ENCODE results near the gene HTR3D.
"Not testable (repeated sequence)": the region's sequence is repeated elsewhere in the genome, so short reads cannot be mapped to it uniquely, and the experiment has no call there.

HTR3D gene, protein sequence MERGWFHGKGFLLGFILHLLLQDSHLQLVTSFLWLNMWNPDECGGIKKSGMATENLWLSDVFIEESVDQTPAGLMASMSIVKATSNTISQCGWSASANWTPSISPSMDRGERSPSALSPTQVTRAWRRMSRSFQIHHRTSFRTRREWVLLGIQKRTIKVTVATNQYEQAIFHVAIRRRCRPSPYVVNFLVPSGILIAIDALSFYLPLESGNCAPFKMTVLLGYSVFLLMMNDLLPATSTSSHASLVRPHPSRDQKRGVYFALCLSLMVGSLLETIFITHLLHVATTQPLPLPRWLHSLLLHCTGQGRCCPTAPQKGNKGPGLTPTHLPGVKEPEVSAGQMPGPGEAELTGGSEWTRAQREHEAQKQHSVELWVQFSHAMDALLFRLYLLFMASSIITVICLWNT

DNA sequence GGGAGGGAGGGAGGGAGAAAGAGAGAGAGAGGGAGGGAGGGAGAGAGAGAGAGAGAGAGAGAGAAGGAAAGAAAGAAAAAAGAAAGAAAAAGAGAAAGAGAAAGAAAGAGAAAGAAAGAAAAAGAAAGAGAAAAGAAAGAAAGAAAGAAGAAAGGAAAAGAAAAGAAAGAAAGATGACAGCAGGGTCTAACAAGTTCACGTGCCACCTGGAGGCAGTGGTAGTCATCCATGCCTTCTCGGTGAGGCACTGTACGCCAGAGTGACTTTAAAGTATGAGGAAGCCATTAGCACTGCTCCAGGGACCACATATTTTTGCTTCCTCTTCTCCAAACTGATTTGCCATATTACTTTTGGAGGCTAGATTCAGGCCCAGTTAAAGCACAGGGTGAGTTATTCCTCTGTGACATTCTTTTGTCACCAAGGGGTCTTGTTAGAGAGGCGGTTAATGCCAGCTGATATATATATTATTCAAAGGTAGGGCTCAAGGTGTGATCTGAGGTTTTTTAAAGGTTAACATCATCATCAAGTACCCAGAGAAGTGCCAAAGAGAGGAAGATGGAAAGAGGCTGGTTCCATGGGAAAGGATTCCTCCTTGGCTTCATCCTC, at the start of gene HTR3D:
Gene HTR3D (plus strand): TSS at position 556 of the 606 bp plus-strand sequence. CDS start 0 bp downstream, at position 556.
- DNase-seq: no peak

DNA sequence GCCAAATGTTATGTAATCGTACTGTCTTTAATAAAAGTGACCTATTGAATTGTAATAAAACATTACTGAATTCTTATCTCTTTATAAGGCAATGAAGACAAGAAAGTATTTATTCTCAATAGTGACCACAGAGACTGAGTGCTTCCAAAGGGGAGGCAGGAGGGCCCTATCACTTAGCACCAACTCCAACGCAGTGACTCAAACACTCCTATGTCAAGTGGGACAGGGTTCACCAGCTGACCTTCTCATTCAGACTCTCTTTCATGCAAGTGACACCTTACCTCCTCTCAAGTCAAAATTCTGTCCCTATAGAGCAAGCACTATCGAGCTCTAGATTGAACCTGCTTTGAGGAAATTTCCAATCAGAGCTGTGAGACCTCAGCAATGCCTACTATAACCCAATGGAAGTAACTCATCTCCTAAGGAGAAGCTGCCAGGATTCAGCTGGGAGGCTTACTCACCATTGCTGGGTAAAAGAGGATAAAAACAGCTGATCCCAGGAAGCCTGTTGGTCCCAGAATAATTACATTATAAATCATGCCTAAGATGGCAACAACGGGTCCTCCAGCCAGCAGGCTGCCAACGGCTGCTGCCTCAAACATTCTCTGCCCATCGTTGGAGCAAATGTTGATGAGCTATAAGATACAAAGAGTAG, 49.4 kb upstream of the HTR3D start:
- no peak for DNase-seq

DNA sequence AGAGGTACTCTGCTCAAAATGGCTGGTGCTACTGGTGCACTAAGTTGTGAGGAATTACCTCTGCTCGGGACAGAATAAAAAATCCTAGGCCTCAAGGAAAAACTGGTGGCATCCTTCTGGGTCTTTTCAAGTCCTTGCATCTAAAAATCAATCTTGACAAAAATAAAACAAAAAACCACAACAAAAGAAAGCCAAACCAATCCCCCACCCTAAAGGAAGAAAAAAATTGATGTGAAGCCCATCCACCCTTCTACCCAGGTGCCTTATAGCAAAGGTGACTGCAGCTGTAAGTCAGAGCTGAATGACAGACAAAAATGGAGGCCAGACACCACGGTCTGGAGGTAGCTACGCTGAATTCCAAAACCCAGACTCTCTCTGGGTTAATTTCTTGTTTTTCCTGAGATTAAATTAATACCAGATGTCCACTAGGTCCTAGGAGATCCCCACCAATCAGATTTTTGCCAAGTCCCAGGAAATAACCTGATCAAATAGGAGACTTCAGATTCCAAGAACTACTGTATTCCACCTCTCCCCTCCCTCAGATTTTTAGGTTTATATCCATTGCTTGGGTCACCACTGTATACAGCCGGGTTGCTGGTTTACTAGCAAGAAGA, 47.3 kb upstream of the HTR3D start:
- DNase-seq: no peak

DNA sequence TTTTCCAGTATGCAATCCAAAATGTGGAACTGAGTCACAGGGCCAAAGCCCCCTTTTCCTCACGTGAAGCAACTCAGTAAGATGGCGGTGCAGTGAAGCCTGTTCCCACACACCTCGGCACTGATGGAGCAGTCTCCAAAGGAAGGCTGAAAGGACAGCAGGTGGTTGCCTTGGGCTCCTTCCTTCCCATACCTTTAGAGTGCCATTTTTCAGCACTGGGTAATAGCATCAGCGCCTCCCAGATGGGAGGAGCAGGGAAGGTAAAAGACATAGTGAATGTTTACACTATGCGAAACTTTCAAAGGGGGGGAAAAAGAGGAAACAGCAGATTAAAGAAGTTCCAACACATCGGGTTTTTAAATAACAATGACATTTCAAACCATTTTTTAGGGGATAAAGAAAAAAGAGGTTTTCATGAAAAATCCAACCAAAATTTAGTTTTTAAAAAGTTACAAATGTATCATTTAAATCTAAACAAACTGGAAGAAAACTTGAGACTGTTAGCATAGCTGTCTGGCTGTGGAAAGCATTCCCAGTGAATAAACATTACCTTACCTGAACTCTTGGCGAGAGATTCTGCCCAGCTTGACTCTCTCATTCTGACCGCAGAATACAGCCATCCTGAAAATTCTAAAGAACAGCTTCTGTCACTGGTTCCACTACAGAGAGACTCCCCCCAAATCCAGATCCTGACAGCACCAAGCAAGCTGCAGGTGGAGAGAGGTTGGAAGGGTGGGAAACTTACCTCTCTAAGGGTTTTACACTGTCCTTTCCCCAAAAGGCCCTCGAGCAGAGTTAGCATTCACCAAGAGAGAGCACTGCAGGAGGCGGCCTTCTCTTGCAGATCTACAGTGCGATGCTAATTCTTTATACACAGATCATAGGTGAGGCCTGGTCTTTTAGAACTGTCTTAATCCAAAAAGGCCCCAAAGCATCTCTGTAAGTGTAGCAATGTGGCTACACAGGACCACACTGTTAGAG, 46.5 kb upstream of the HTR3D start:
- DNase-seq: no peak

DNA sequence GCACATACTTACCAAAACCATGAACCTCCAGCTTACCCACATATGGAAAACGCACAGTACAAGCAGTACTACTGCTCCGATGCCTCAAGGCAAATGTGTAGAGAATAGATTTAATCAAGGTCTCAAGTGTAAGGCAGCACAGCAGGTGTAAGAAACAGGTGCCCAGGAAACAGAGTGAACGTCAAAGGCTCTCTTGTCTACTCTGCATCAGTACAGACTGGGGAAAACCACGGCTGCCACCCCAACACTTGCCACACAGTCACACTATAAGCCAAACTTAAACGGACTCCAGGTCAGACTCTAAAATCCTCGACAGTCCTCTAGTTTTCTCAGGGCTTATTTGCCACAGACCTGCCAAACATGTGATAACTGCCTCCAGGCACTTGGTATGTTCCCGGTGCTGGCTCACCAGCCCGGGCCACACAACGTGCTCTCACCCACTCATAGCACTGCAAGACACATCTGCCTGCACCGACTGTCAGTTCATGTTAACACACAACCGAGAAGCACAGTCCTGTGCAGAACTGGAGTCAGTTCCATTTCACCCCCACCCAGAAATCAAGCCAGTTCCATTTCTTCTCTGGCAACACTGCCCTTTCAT, 44.4 kb upstream of the HTR3D start:
- peak; percentile 19 for DNase-seq

DNA sequence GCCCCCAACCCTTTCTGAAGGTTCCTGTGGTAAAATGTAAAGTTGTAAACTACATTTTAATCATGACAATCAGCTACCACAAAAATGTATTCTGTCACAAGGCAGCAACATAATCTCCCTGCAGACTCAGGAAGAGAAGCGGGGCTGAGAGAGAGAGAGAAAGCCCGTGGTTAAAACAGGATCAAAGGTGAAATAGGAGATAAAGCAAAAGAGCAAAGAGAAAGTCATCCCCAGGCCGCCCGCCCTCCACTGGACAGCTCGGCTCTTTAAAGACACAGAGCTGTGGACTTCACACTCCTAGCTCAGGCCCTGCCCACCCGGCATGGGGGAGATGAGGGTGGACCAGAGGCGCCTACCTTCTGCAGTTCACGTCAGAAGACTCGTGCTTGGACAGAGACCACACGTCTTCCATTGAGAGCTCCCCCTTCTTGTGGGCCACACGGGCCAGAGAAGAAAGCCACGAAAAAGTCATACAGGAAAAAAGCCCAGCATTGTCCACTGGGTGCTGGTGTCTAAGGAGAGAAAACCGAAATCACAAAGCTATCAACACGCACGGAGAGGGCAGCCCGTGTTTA, 43.2 kb upstream of the HTR3D start:
- DNase-seq: no peak

DNA sequence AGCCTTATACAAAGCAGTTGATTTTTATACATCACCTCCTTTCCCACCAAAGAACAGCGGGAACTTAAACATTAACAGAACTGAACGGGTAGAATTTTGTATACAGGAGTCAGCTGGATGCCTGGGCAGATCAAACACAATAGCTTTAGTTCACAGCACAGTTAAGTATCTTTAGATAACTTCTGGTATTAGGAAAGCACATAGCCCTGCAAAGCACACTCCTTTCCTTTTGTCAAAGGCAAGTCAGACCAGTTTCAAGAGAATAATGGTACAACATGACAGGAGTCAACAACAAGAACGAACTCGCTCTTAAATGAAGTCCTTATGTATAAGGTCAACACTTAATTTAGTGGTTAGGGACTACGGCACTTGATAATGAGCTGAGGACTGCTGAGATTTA, 40.1 kb upstream of the HTR3D start:
- no peak for DNase-seq

DNA sequence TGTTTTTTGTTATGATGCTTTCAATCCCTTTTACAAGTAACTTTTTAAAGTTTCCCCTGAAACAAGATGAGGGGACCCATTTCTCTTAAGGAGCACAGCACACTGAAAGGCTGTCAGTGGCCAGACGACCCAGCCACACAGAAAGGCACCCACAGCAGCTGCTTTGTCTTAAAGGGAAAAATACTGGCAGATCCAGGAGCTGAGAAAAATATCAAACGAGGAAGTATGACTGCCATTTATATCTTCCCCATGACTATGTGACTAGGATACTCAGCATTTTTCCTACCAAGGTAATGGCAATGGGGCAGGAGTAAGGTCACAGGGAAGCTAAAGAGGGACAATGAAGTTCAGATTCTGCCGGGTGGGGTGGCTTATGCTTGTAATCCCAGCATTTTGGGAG, 29.8 kb upstream of the HTR3D start:
- DNase-seq: no peak

DNA sequence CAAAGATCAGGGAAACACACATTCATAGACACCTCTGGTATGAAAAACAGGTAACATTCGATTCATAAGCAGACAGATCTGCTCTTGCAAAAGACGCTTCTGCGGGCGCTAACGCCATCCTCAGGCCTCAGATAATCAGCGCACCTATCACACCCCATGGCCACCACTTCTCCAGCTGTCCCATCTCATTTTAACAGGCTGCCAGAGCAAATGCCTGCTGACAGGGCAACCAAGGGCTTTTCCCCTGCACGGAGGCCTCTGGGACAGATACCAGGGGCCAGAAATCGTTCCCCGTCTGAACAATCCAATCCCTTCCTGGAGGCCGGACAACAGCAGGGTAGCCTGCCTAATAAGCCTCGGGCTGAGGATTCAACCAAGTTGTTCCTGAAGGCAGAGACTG, 29.1 kb upstream of the HTR3D start:
- no peak for DNase-seq

DNA sequence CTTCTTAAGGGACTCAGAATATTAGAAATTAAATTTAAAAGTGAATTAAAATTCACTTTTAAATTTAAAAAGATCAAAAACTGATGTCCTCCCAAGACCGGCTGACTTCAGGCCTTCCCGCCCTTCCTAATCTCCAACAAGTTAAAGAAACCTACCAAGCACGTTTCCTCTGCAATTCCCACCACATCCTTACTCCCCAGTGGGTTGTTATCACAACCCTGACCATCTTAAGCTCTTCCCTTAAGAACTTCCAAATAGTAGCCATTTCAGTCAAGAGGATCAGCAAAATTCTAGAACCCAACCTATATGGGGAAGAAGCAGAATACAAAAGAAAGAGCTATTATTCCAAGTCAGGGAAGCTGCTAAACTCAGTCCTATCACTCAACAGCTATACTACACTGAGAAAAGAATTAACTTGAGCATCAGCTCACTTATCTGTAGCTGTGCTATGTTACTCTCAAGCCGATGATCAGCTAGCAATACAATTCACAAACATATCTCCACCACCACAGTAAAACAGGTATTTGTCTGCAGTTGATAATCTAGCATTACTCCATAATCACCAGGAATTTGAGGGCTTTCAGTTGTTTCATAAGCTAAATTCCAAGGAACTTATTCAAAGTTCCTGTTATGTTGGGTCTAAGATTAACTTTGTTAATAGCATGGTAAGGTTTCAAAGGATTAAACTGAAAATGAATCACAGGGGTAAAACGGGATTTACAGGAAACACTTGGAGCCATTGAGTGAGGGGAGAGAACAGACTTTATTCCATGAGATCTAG, 28.2 kb upstream of the HTR3D start:
- no peak for DNase-seq

DNA sequence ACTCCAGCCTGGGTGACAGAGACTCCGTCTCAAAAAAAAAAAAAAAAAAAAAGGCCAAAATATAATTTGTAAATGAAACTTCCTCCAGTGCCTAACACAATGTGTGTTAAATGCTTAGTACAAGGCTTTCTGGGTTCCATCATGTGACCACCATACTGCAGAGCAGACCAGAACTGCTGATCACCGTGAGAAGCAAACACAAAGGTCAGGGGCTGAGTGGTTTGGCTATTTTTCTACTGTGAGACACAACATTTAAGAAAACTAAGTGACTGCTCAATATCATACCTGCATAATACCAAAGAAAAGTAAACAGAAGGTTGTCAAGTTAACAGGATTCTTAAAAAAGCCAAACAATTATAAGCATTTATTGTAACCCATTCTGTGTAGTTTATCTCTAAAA, 27.1 kb upstream of the HTR3D start:
- DNase-seq: no peak

DNA sequence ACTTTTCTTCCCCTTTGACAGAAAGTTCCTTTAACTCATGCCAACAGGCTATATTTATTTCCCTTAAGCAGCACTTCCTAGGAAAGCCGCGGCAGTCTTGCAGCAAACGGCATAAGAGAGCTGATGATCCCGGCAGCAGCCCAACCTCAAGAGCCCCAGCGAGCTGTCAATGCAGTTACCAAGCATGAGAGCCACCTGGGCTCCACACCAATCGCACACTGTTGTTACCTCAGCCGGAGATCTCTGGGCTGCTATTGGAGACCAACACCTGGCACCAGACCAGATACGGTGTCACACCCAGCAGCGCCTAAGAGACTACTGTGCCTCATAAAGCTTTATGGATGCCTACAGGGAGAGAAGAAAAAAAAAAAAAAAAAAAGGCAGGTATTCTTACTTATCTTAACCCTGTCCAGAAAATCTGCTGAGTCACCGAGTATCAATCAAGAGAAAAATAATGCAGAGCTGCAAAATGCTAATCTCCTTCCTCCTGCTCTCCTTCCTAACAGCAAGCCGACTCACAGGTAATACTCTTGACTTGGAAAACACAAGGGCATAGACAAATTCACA, 25.5 kb upstream of the HTR3D start:
- peak; percentile 93 for DNase-seq

DNA sequence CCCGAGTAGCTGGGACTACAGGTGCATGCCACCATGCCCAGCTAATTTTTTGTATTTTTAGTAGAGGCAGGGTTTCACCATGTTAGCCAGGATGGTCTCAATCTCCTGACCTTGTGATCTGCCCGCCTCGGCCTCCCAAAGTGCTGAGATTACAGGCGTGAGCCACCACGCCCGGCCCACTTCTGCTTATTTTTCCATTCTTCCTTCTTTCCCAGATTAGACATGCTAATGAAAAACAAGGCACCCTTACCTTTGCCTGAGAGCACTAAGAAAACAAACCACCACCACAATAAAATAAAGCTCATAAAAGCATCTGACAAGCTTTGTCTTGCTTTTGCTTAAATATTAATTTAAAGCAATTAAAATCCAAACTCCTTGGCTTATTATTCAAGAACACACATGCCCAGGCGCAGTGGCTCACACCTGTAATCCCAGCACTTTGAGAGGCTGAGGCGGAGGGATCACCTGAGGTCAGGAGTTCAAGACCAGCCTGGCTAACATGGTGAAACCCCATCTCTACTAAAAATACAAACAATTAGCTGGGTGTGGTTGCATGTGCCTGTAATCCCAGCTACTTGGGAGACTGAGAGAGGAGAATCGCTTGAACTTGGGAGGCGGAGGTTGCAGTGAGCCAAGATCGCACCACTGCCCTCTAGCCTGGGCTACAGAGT, 24.3 kb upstream of the HTR3D start:
- DNase-seq: not testable (repeated sequence)

DNA sequence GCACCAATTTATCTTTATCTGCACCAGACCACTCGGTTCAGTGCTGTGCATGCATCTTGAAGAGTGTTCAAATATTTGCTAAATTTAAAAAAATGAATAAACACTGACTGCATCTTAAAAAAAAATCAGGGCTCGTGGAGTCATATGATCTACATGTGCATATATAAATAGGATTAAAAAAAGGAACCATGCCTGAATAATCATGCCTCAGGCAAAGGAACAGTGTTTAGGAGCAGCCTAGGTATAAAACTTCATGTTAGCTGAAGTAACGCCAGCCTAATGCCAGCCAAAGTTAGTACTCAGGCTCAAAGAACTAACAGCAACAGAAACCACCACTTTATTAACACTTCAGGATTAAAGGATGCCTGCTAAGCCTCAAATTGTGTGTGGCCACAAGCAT, 23.4 kb upstream of the HTR3D start:
- DNase-seq: no peak

DNA sequence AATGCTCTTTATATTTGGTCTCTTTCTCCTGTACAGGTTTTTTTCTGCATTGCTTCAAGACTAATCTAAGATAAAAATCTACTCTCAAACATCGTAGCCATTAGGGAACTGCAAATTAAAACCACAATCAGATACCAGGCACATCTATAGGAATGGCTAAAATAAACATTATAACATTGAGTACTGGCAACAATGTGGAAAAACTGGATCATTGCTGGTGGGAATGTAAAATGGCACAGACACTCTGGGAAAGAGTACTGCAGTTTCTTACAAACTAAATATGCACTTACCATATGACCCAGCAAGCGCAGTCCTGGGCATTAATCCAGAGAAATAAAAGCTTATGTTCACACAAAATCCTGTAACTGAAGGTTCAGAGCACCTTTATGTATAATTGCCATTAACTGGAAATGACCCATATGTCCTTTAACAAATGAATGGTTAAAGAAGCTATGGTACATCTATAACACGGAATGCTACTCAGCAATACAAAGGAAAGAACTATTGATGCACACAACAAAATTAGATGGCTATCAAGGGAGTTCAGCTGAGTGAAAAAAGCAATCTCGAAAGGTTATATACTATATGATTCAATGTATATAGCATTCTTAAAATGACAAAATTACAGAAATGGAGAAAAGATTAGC, 20.2 kb upstream of the HTR3D start:
- DNase-seq: no peak

DNA sequence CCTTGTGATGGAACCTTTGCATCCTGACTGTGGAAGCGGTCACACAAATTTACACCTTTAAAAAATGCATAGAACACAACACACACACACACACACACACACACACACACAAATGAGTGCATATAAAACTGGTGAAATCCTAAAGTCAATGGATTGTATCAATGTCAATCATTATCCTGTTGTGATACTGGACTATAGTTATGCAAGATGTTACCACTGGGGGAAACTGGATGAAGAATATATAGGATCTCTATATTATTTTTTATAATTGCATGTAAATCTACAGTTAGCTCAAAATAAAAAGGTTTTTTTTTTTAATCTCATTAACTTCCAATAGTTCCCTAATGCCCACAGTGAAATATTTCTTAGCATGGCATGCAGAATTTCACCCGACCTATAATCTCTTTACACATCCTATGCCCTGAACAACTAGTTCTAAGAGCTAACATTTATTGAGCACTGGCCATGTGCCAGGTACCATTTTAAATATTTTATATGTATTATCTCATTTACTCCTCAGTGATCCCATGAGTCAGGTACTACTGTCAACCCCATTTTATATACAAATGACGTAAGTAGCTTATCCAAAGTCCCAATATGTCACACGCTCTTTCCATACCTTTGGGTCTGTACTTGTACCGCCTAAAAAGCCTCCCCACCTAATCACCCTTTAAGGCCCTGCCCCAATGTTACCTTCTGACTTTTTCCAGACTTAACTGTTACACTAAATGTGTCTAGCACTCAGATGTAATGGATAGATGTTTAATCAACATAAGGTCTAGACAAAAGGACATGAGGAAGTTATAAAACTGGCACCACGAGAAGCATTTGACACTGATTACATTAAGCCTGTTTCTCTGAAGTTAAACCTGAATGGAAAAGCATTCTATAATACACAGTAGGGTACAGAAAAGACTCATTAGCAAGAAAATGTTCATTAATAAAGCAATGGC, 19.3 kb upstream of the HTR3D start:
- DNase-seq: no peak

DNA sequence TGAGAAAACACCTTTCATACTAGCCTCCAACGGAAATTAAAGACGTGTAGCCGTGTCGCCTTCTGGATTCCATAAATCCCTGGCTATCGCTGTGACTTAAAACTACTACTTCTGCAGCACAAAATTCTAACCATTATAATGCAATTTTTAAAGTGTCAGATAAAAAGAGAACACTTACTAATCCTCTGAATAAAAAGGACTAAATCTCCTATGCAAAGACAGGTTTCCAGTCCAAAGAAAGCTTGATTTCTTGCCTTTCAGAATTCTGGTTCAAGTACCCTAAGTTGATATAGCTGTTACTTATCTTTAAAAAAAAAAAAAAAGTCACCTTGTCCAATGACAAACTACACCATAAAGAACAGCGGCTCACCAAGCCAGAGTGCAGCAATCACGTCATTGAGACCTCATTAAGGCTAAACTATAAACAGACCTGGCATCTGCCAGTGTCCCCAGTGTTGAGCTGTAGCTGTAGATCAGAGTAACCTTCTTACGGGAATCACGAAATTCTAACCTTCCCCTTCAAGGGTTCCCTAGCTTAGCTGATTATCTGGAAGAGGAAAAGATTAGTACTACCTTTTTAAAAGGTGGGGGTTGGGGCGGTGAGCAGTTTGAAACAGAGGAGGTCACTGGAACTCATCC, 16.0 kb upstream of the HTR3D start:
- DNase-seq: no peak

DNA sequence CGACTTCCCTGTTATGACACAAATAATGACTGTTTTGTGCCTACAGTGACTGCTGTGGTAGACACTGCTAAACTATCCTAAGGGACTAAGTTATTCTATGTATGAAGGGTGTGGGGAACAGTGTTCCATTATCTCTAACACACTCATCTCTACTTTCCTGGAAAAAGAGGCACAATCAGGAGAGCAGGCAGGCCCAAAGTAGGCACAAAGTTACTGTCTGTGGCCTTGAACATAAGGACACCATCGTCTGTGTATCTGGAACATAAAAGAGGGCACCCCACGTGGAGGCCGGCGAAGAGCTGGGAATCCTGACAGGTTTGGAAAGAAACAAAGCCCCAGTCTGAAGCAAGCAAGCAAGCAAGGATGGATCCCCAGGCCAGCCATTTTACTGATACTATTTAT, 15.4 kb upstream of the HTR3D start:
- no peak for DNase-seq
